ENCODE results near the gene SMYD5.
A peak's percentile ranks its signal among the peaks of the same experiment; 100 is the strongest.

The SMYD5 gene

GRCh38 chr2:73214120-73215035, at the start of gene SMYD5 (continued):
- TF ChIP-seq, protein P1, sequence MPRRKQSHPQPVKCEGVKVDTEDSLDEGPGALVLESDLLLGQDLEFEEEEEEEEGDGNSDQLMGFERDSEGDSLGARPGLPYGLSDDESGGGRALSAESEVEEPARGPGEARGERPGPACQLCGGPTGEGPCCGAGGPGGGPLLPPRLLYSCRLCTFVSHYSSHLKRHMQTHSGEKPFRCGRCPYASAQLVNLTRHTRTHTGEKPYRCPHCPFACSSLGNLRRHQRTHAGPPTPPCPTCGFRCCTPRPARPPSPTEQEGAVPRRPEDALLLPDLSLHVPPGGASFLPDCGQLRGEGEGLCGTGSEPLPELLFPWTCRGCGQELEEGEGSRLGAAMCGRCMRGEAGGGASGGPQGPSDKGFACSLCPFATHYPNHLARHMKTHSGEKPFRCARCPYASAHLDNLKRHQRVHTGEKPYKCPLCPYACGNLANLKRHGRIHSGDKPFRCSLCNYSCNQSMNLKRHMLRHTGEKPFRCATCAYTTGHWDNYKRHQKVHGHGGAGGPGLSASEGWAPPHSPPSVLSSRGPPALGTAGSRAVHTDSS (tag by site-specific recombination; IDR thresholded peaks at IDR 0.05) = no peak
- TF ChIP-seq MZF1 (tag by site-specific recombination; IDR thresholded peaks at IDR 0.05; ENCODE audit: borderline replicate concordance) (no peak), SP7 (tag by site-specific recombination; IDR thresholded peaks at IDR 0.05) (0 out of 2 replicates have a peak, but pooled peaks have one; percentile 60), ZNF629 (tag by site-specific recombination; IDR thresholded peaks at IDR 0.05) (0 out of 2 replicates have a peak, but pooled peaks have one; percentile 30), ZNF623 (tag by site-specific recombination; IDR thresholded peaks at IDR 0.05) (no peak), KLF1 (tag by site-specific recombination; IDR thresholded peaks at IDR 0.05) (peak; percentile 88), PRDM6 (tag by site-specific recombination; IDR thresholded peaks at IDR 0.05) (no peak), KLF7 (tag by site-specific recombination; IDR thresholded peaks at IDR 0.05; ENCODE audit: borderline replicate concordance) (peak; percentile 95), ZBTB6 (tag by site-specific recombination; IDR thresholded peaks at IDR 0.05) (no peak), GLIS2 (tag by site-specific recombination; IDR thresholded peaks at IDR 0.05) (0 out of 2 replicates have a peak, but pooled peaks have one; percentile 29), ZNF24 (tag by site-specific recombination; IDR thresholded peaks at IDR 0.05) (no peak), GLIS1 (tag by site-specific recombination; IDR thresholded peaks at IDR 0.05) (peak; percentile 78), EGR2 (tag by site-specific recombination; IDR thresholded peaks at IDR 0.05; ENCODE audit: low read depth) (peak; percentile 84), ZNF354C (tag by site-specific recombination; IDR thresholded peaks at IDR 0.05; ENCODE audit: borderline replicate concordance, low read depth) (no peak), ZNF529 (tag by site-specific recombination; IDR thresholded peaks at IDR 0.05; ENCODE audit: insufficient replicate concordance) (no peak), KLF8 (tag by site-specific recombination; IDR thresholded peaks at IDR 0.05) (peak; percentile 96), ZNF10 (tag by site-specific recombination; IDR thresholded peaks at IDR 0.05) (no peak), ZNF658 (tag by site-specific recombination; IDR thresholded peaks at IDR 0.05) (no peak), ZEB2 (tag by site-specific recombination; IDR thresholded peaks at IDR 0.05) (peak; percentile 77), ZNF449 (tag by site-specific recombination; IDR thresholded peaks at IDR 0.05) (no peak), WT1 (tag by site-specific recombination; IDR thresholded peaks at IDR 0.05) (0 out of 2 replicates have a peak, but pooled peaks have one; percentile 4), ZNF174 (tag by site-specific recombination; IDR thresholded peaks at IDR 0.05) (no peak), ZNF2 (tag by site-specific recombination; IDR thresholded peaks at IDR 0.05) (0 out of 2 replicates have a peak, but pooled peaks have one; percentile 17)
- TF ChIP-seq, protein P2, sequence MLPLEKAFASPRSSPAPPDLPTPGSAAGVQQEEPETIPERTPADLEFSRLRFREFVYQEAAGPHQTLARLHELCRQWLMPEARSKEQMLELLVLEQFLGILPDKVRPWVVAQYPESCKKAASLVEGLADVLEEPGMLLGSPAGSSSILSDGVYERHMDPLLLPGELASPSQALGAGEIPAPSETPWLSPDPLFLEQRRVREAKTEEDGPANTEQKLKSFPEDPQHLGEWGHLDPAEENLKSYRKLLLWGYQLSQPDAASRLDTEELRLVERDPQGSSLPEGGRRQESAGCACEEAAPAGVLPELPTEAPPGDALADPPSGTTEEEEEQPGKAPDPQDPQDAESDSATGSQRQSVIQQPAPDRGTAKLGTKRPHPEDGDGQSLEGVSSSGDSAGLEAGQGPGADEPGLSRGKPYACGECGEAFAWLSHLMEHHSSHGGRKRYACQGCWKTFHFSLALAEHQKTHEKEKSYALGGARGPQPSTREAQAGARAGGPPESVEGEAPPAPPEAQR (tag by site-specific recombination; IDR thresholded peaks at IDR 0.05) = no peak
- TF ChIP-seq, protein P3, sequence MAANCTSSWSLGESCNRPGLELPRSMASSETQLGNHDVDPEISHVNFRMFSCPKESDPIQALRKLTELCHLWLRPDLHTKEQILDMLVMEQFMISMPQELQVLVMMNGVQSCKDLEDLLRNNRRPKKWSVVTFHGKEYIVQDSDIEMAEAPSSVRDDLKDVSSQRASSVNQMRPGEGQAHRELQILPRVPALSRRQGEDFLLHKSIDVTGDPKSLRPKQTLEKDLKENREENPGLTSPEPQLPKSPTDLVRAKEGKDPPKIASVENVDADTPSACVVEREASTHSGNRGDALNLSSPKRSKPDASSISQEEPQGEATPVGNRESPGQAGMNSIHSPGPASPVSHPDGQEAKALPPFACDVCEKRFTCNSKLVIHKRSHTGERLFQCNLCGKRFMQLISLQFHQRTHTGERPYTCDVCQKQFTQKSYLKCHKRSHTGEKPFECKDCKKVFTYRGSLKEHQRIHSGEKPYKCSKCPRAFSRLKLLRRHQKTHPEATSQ (tag by site-specific recombination; IDR thresholded peaks at IDR 0.05) = no peak
- TF ChIP-seq, protein P4, sequence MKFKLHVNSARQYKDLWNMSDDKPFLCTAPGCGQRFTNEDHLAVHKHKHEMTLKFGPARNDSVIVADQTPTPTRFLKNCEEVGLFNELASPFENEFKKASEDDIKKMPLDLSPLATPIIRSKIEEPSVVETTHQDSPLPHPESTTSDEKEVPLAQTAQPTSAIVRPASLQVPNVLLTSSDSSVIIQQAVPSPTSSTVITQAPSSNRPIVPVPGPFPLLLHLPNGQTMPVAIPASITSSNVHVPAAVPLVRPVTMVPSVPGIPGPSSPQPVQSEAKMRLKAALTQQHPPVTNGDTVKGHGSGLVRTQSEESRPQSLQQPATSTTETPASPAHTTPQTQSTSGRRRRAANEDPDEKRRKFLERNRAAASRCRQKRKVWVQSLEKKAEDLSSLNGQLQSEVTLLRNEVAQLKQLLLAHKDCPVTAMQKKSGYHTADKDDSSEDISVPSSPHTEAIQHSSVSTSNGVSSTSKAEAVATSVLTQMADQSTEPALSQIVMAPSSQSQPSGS (tag by site-specific recombination; IDR thresholded peaks at IDR 0.05; ENCODE audit: low read depth) = no peak
- TF ChIP-seq, protein P5, sequence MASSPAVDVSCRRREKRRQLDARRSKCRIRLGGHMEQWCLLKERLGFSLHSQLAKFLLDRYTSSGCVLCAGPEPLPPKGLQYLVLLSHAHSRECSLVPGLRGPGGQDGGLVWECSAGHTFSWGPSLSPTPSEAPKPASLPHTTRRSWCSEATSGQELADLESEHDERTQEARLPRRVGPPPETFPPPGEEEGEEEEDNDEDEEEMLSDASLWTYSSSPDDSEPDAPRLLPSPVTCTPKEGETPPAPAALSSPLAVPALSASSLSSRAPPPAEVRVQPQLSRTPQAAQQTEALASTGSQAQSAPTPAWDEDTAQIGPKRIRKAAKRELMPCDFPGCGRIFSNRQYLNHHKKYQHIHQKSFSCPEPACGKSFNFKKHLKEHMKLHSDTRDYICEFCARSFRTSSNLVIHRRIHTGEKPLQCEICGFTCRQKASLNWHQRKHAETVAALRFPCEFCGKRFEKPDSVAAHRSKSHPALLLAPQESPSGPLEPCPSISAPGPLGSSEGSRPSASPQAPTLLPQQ (tag by site-specific recombination; IDR thresholded peaks at IDR 0.05) = peak; percentile 55; the same call in 1 of the 2 replicates
